Gastroesophageal sphincter (tissue), 3 donors: ENCODE results near the gene WDR81.

Experiments
- CTCF ChIP-seq, 4 experiments: fragments of 200-600 bp in 2 of 4; fragments of 450-650 bp in 2 of 4; sonication (generic) in 1 of 4; IDR thresholded peaks; one replicate each; pipeline ENCODE4 v1.5.1; 2017 to 2019; ENCODE audit warnings: antibody characterized with exemption in 4 of 4, mild to moderate bottlenecking in 2 of 4, moderate library complexity in 2 of 4
- EP300 ChIP-seq: sonication (generic); formaldehyde crosslinking; IDR thresholded peaks from one replicate; pipeline ENCODE4 v1.6.1; 2017; ENCODE audit warnings: antibody characterized with exemption, mild to moderate bottlenecking
- POLR2A ChIP-seq, 2 donors: fragments of 450-650 bp; IDR thresholded peaks; one replicate each; pipeline ENCODE4 v1.6.1; 2017; ENCODE audit warnings: antibody characterized with exemption in 2 of 2, mild to moderate bottlenecking in 2 of 2, moderate library complexity in 1 of 2

GRCh38 chr17:1707107-1707506 is 17.4 kb upstream of the WDR81 start:
- TF ChIP-seq POLR2A (IDR thresholded peaks at IDR 0.05) = no peak
- TF ChIP-seq CTCF (IDR thresholded peaks at IDR 0.05) = no peak
- no peak for TF ChIP-seq EP300
